GM12801 (cell line): ENCODE results near the gene KRTAP22-1.

ENCODE experiments used
- CTCF ChIP-seq: IDR thresholded peaks from one replicate; pipeline ENCODE4 v1.5.1; 2011; ENCODE audit warnings: control low read depth; ENCODE audit not compliant: insufficient read length; ENCODE audit errors: extremely low read depth

Gene KRTAP22-1

GRCh38 chr21:30600787-30601186, at the start of gene KRTAP22-1:
Gene KRTAP22-1 (plus strand): TSS chr21:30601087.
- TF ChIP-seq CTCF, result no peak

GRCh38 chr21:30552782-30553181, 48.1 kb upstream of the KRTAP22-1 start:
- no peak for TF ChIP-seq CTCF

- TF ChIP-seq CTCF, result no peak
Observed at GRCh38 chr21:30555095-30555494, 45.8 kb upstream of the KRTAP22-1 start.

GRCh38 chr21:30561264-30561895, 39.5 kb upstream of the KRTAP22-1 start, which contains the start of gene KRTAP19-7:
Gene KRTAP19-7 (minus strand): TSS chr21:30561314. CDS start chr21:30561289, 25 bp downstream.
- no peak for TF ChIP-seq CTCF

- TF ChIP-seq CTCF, result no peak
Observed at GRCh38 chr21:30561957-30562356, 38.9 kb upstream of the KRTAP22-1 start.

- no peak for TF ChIP-seq CTCF
Observed at GRCh38 chr21:30563072-30563471, 37.8 kb upstream of the KRTAP22-1 start.

- TF ChIP-seq CTCF, result no peak
Observed at GRCh38 chr21:30563630-30564029, 37.3 kb upstream of the KRTAP22-1 start.

GRCh38 chr21:30567617-30568016, 33.3 kb upstream of the KRTAP22-1 start:
- TF ChIP-seq CTCF, result no peak
